H9 (cell line): ENCODE results near the gene ATG5. TPM values are rescaled to one million over a fixed set of nuclear protein-coding genes. Genes with fewer than 3 reads are reported as not detected.

Source experiments
- DNase-seq: peaks from one replicate; pipeline ENCODE4 v3.0.0-alpha.2; 2017
- H2AFZ ChIP-seq: one replicate; pipeline ENCODE4 v1.6.1; 2013; ENCODE audit warnings: mild to moderate bottlenecking, low read length, control low read depth, moderate library complexity
- H2AK5ac ChIP-seq: 2 replicates; pipeline ENCODE4 v1.6.1; 2013; ENCODE audit warnings: low read length, control low read depth, mixed read lengths; ENCODE audit not compliant: insufficient read length
- H2BK120ac ChIP-seq: one replicate; pipeline ENCODE4 v1.6.1; 2013; ENCODE audit warnings: low read depth, mild to moderate bottlenecking, low read length, control low read depth, inconsistent platforms; ENCODE audit not compliant: poor library complexity, severe bottlenecking
- H2BK12ac ChIP-seq: 2 replicates; pipeline ENCODE4 v1.6.1; 2013; ENCODE audit warnings: low read length, control low read depth, mixed read lengths, low read depth; ENCODE audit not compliant: insufficient read length
- H2BK15ac ChIP-seq: 2 replicates; pipeline ENCODE4 v1.6.1; 2013; ENCODE audit warnings: low read depth, low read length, control low read depth
- H2BK20ac ChIP-seq: one replicate; pipeline ENCODE4 v1.6.1; 2013; ENCODE audit warnings: low read depth, mild to moderate bottlenecking, low read length, control low read depth, inconsistent platforms; ENCODE audit not compliant: poor library complexity, severe bottlenecking
- H2BK5ac ChIP-seq: 2 replicates; pipeline ENCODE4 v1.6.1; 2013; ENCODE audit warnings: low read length, control low read depth, mixed read lengths; ENCODE audit not compliant: insufficient read length
- H3K14ac ChIP-seq: 2 replicates; pipeline ENCODE4 v1.6.1; 2013; ENCODE audit warnings: low read length, control low read depth; ENCODE audit not compliant: insufficient read depth
- H3K18ac ChIP-seq: 2 replicates; pipeline ENCODE4 v1.6.1; 2013; ENCODE audit warnings: low read depth, mild to moderate bottlenecking, mixed read lengths, low read length, control low read depth; ENCODE audit not compliant: insufficient read length
- H3K23ac ChIP-seq: 2 replicates; pipeline ENCODE4 v1.6.1; 2013; ENCODE audit warnings: low read length, control low read depth, mixed read lengths, low read depth; ENCODE audit not compliant: insufficient read length
- H3K23me2 ChIP-seq: 2 replicates; pipeline ENCODE4 v1.6.1; 2013; ENCODE audit warnings: low read depth, mild to moderate bottlenecking, mixed read lengths, low read length, control low read depth; ENCODE audit not compliant: insufficient read length, poor library complexity, severe bottlenecking
- H3K27ac ChIP-seq: 2 replicates; pipeline ENCODE4 v1.5.1; 2013; ENCODE audit warnings: low read length, control low read depth, mixed read lengths, low read depth; ENCODE audit not compliant: insufficient read length
- H3K27me3 ChIP-seq: 2 replicates; pipeline ENCODE4 v1.6.1; 2013; ENCODE audit warnings: low read length, control low read depth, inconsistent platforms; ENCODE audit not compliant: insufficient read depth
- H3K4ac ChIP-seq: 2 replicates; pipeline ENCODE4 v1.6.1; 2013; ENCODE audit warnings: low read depth, mild to moderate bottlenecking, control low read depth, inconsistent platforms, low read length, moderate library complexity
- H3K4me1 ChIP-seq: 2 replicates; pipeline ENCODE4 v1.6.1; 2013; ENCODE audit warnings: low read length, control low read depth, inconsistent platforms; ENCODE audit not compliant: insufficient read depth
- H3K4me2 ChIP-seq: 2 replicates; pipeline ENCODE4 v1.6.1; 2013; ENCODE audit warnings: low read length, control low read depth, mixed read lengths; ENCODE audit not compliant: insufficient read length, insufficient read depth
- H3K56ac ChIP-seq: 2 replicates; pipeline ENCODE4 v1.6.1; 2013; ENCODE audit warnings: low read depth, mild to moderate bottlenecking, mixed read lengths, low read length, control low read depth; ENCODE audit not compliant: insufficient read length
- H3K79me1 ChIP-seq: 2 replicates; pipeline ENCODE4 v1.6.1; 2013; ENCODE audit warnings: low read depth, mild to moderate bottlenecking, moderate library complexity, low read length, control low read depth, inconsistent platforms; ENCODE audit not compliant: insufficient read depth, poor library complexity, severe bottlenecking
- H3K79me2 ChIP-seq: 2 replicates; pipeline ENCODE4 v1.6.1; 2013; ENCODE audit warnings: low read length, control low read depth, inconsistent platforms; ENCODE audit not compliant: insufficient read depth
- H3K9ac ChIP-seq: 2 replicates; pipeline ENCODE4 v1.6.1; 2013; ENCODE audit warnings: low read length, control low read depth, mixed read lengths; ENCODE audit not compliant: insufficient read length; ENCODE audit errors: extremely low read depth
- H3K9me3 ChIP-seq: one replicate; pipeline ENCODE4 v1.6.1; 2013; ENCODE audit warnings: low read depth, low read length, inconsistent platforms; ENCODE audit not compliant: control insufficient read depth
- H3T11ph ChIP-seq: one replicate; pipeline ENCODE4 v1.6.1; 2013; ENCODE audit warnings: mild to moderate bottlenecking, low read length, control low read depth, inconsistent platforms
- H4K20me1 ChIP-seq: one replicate; pipeline ENCODE4 v1.6.1; 2013; ENCODE audit not compliant: control insufficient read depth, insufficient read length, insufficient read depth
- H4K5ac ChIP-seq: 2 replicates; pipeline ENCODE4 v1.6.1; 2013; ENCODE audit warnings: low read depth, mild to moderate bottlenecking, mixed read lengths, low read length, control low read depth; ENCODE audit not compliant: insufficient read length
- H4K8ac ChIP-seq: replicated peaks from 2 replicates; pipeline ENCODE4 v1.6.1; 2013; ENCODE audit warnings: low read length, control low read depth, mixed read lengths, low read depth; ENCODE audit not compliant: insufficient read length
- H4K91ac ChIP-seq: 2 replicates; pipeline ENCODE4 v1.6.1; 2013; ENCODE audit warnings: low read depth, mild to moderate bottlenecking, moderate library complexity, mixed read lengths, low read length, control low read depth; ENCODE audit not compliant: insufficient read length
- H3K27ac Mint-ChIP-seq, 3 experiments: 2 replicates in 2 of 3; 3 replicates in 1 of 3; pipeline ENCODE4 v1.8.0; 2020 to 2021; ENCODE audit warnings: mixed read lengths in 3 of 3, mild to moderate bottlenecking in 1 of 3, moderate library complexity in 1 of 3
- H3K27me3 Mint-ChIP-seq: 2 replicates; pipeline ENCODE4 v1.8.0; 2021; ENCODE audit warnings: low read depth, mild to moderate bottlenecking, moderate library complexity, mixed read lengths
- H3K36me3 Mint-ChIP-seq, 3 experiments: 2 replicates in 2 of 3; 3 replicates in 1 of 3; pipeline ENCODE4 v1.8.0; 2020 to 2021; ENCODE audit warnings: low read depth in 3 of 3, mixed read lengths in 3 of 3; ENCODE audit not compliant: insufficient read depth in 1 of 3
- H3K4me1 Mint-ChIP-seq, 2 experiments: 2 replicates each; pipeline ENCODE4 v1.8.0; 2020; ENCODE audit warnings: mixed read lengths in 2 of 2
- H3K4me3 Mint-ChIP-seq, 2 experiments: 2 replicates in 1 of 2; 3 replicates in 1 of 2; pipeline ENCODE4 v1.8.0; 2020 to 2021; ENCODE audit warnings: mild to moderate bottlenecking in 2 of 2, mixed read lengths in 2 of 2, moderate library complexity in 1 of 2
- H3K9me3 Mint-ChIP-seq, 2 experiments: 2 replicates in 1 of 2; 3 replicates in 1 of 2; pipeline ENCODE4 v1.8.0; 2020; ENCODE audit warnings: mild to moderate bottlenecking in 2 of 2, mixed read lengths in 2 of 2, moderate library complexity in 1 of 2
- CTCF ChIP-seq: fragments of 200-600 bp; sonication (generic); conservative IDR thresholded peaks from 3 replicates; pipeline ENCODE4 v1.8.0; 2021; ENCODE audit warnings: antibody characterized with exemption, mild to moderate bottlenecking
- WGBS: extraction: QIAGEN DNeasy Blood & Tissue Kit; methylation state at CpG from one replicate; pipeline ENCODE4 v1.1.7; 2013; ENCODE audit warnings: missing lambda C conversion rate, low lambda C conversion rate, mixed read lengths; ENCODE audit not compliant: insufficient read length; ENCODE audit errors: extremely low coverage; 5-methylcytosine and 5-hydroxymethylcytosine counted together
- total RNA-seq: library from RNA; stranded (reverse); gene quantifications from 2 replicates; pipeline ENCODE4 v1.2.1, GENCODE V29; 2021

ATG5 gene
- total RNA-seq, 1 experiment from 2014 or later, result 36.7 TPM

- no peak overlapping the region for H3K56ac ChIP-seq
- no peak overlapping the region for H2AK5ac ChIP-seq
- no peak overlapping the region for H2BK120ac ChIP-seq
- H3K27ac ChIP-seq, result no peak overlapping the region
- H3K27ac Mint-ChIP-seq, result no peak overlapping the region
- no peaks in the 10 kb centered on the region for H3K27me3 Mint-ChIP-seq
- DNase-seq, result no peak
- H3K36me3 Mint-ChIP-seq, result no peaks in the 10 kb centered on the region
- H2AFZ ChIP-seq, result no peak overlapping the region
- no peak overlapping the region for H3K4me3 Mint-ChIP-seq
- no peaks in the 10 kb centered on the region for H4K20me1 ChIP-seq
- no peak overlapping the region for H2BK12ac ChIP-seq
- TF ChIP-seq CTCF, result no peak
- H2BK20ac ChIP-seq, result no peak overlapping the region
- no peak overlapping the region for H2BK15ac ChIP-seq
- no peak overlapping the region for H3K14ac ChIP-seq
- H3K23ac ChIP-seq, result no peak overlapping the region
- no peaks in the 10 kb centered on the region for H3K23me2 ChIP-seq
- no peaks in the 10 kb centered on the region; a peak in 1 of 5 replicates for H3K9me3 Mint-ChIP-seq
- no peak overlapping the region for H3K9ac ChIP-seq
- H4K8ac ChIP-seq, result no peak overlapping the region
- no peak overlapping the region for H3K18ac ChIP-seq
- H3K79me1 ChIP-seq, result no peaks in the 10 kb centered on the region
- no peak overlapping the region for H3K4ac ChIP-seq
- no peak overlapping the region for H3T11ph ChIP-seq
- H3K79me2 ChIP-seq, result no peaks in the 10 kb centered on the region
- peaks cover 27 to 30% of the 10 kb centered on the region in 2 experiments for H3K4me1 Mint-ChIP-seq
- no peak overlapping the region for H3K4me2 ChIP-seq
- no peak overlapping the region for H4K91ac ChIP-seq
- H2BK5ac ChIP-seq, result no peak overlapping the region
- H4K5ac ChIP-seq, result no peak overlapping the region
- H3K4me1 ChIP-seq, result no peaks in the 10 kb centered on the region
- H3K27me3 ChIP-seq, result no peaks in the 10 kb centered on the region
- H3K9me3 ChIP-seq, result no peaks in the 10 kb centered on the region
- WGBS, result no CpG with 5 or more reads among the region's 2 CpGs
These were observed 178.1 kb downstream of the ATG5 start for GRCh38 chr6:106147476-106147875.
